H7 (cell line): ENCODE results near the gene KRT82. TPM values are rescaled to one million over a fixed set of nuclear protein-coding genes. Genes with fewer than 3 reads are reported as not detected.

Source experiments
- DNase-seq: peaks from one replicate; pipeline ENCODE4 v3.0.0; 2012
- H3K27me3 ChIP-seq: 2 replicates; pipeline ENCODE4 v1.6.0; 2011; ENCODE audit warnings: mild to moderate bottlenecking, low read length; ENCODE audit not compliant: control insufficient read depth, insufficient read depth
- H3K36me3 ChIP-seq: replicated peaks from 2 replicates; pipeline ENCODE4 v1.5.1; 2011; ENCODE audit warnings: low read length; ENCODE audit not compliant: control insufficient read depth, insufficient read depth
- H3K4me3 ChIP-seq: 2 replicates; pipeline ENCODE4 v1.5.1; 2011; ENCODE audit warnings: low read depth, mild to moderate bottlenecking, control low read depth, low read length, moderate library complexity; ENCODE audit not compliant: insufficient read depth
- total RNA-seq: library from RNA; depleted of rRNA; stranded (reverse); fragments of >200 nt; shearing (Covaris generic); gene quantifications from 2 replicates; pipeline ENCODE4 v1.2.3, GENCODE V29; 2014

KRT82 gene
- total RNA-seq, 1 experiment from 2014 or later, result not detected

DNA sequence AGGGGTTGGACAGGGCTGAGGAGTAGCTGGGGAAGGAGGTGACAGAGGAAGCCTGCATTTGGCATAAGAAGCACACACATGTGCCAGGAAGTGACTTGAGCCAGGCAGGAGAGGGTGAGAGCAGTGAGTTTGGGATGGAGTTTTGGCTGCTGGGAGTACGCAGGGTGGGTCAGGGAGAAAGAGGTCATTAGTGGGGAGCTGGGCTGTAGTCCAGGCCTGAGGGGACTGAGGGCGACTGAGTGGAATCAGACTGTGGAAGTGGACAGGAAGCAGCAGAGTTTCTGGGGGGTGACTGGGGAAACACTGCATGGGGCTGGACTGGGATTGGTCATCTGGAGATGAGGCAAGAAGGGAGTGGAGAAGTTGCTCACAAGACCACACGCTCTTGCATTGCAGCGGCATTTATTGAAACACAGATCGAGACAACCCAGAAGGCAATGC lies 46.5 kb downstream of the KRT82 start:
- H3K4me3 ChIP-seq, result no peak overlapping the region
- no peaks in the 10 kb centered on the region for H3K27me3 ChIP-seq
- DNase-seq, result no peak
- H3K36me3 ChIP-seq, result no peaks in the 10 kb centered on the region

DNA sequence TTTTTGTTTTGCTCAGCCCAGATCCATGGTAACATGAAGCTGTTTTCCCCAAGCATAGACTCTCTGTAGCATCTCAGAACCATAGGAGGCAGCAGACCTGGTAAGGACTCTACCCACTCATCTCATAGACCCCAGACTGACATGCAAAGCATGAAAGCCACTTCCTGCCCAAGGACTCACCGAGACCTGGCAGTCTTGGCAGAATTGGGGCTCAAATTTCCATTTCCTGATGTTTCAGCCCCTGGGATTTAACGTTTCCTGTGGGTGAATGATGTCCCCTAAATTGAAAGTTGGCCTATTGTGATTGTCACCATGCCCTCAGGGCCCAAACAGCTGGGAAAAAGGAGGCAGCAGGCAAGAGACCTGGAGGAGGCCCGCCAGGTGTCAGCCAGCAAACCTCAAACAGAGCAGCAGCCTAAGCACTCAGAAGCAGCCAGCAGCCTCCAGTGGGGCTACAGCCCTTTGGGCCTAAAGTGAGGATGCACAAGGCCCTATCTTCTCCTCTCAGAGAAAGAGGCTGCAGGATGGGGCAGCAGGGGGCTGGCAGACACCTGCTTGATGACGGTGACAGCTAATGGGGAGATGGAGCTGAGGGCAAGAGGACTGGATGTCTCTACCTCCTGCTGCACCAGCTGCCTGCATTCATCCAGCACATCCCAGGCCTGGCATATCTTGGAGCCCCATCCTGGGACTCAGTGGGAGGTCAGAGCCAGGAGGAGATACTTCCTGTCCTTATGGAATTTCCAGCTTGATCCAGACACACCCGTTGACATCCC lies 47.4 kb downstream of the KRT82 start:
- no peaks in the 10 kb centered on the region for H3K36me3 ChIP-seq
- H3K27me3 ChIP-seq, result no peaks in the 10 kb centered on the region
- H3K4me3 ChIP-seq, result no peak overlapping the region
- DNase-seq, result no peak

- H3K27me3 ChIP-seq, result no peaks in the 10 kb centered on the region
- no peak for DNase-seq
Observed at GRCh38 chr12:52356762-52357580, 49.2 kb downstream of the KRT82 start.

DNA sequence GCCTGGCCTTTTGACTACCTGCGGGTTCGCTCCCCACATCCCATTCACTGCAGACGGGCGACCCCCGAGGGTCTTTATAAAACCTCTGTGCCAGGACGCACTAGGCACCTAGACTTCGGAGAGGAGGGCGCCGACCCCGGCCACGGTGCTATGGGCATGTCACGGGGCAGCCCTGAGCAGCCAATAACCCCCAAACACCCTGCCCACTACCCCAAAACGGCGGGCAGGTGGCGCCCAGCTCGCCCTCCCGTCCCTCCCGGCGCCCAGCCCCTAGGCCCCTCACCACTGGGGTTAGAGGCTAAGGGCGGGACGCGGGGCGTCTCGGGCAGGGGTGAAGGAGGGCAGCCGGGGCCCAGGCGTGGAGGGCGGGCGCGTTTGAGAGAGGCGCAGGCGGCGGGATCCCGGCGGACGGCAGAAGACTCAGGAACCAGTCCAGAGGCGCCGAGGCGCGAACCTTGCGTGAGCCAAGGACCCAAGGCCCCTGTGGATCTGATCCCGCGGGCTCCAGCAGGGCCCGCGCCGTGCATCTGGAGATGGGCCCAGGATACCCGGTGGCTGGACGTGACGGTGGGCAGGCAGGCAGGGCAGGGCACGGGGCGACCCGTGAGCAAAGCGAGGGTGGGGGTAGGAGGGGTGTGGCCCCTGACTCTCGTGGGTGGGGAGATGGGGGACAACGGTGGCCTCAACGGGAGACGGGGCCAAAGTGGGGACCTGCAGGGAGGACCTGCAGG lies 49.9 kb downstream of the KRT82 start:
- H3K4me3 ChIP-seq, result no peak overlapping the region
- H3K27me3 ChIP-seq, result no peaks in the 10 kb centered on the region
- H3K36me3 ChIP-seq, result no peaks in the 10 kb centered on the region
- DNase-seq, result no peak

More at GRCh38 chr12:52356762-52357580, 49.2 kb downstream of the KRT82 start:
- Histone ChIP-seq H3K36me3 (no peaks in the 10 kb centered on the region), H3K4me3 (no peak overlapping the region)

DNA sequence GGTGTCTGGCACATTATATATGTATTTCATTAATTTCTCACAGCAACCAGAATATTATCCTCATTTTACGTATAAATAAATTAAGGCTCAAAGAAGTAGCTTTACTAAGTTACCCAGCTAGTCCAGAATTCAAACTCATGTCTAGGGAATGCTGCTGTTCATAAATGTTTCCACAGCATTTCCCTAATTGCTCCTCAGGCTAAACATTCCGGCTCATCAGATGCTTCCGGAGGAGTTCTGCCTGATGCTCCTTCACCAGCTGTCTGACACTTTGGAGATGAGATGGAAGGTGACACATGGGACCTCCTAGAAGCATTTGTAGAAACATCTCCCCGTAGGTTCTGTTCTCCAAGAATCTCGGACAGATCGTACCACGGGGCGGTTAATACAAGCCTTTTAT lies 51.0 kb downstream of the KRT82 start:
- H3K36me3 ChIP-seq, result no peaks in the 10 kb centered on the region
- H3K4me3 ChIP-seq, result no peak overlapping the region
- no peak for DNase-seq
- no peaks in the 10 kb centered on the region for H3K27me3 ChIP-seq

DNA sequence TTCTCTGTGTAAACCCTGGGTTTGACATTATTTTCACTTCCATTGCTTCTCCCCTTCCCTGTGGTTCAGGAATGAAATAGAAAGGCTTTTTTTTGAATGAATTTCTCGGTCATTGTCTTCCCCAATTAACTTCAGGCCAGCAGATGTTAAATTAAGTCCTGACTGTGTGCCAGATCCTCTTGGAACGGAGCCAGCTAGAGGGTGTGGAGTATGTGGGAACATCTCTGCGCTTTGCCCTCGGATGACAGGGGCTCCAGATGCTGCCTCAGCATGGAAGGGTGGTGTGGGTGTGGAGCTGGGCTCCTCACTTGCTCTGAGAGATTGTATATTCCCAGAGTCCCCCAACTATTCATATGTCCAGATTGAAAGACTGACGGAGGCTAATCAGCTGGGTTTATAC lies 51.9 kb downstream of the KRT82 start:
- Histone ChIP-seq H3K36me3 (no peaks in the 10 kb centered on the region), H3K27me3 (no peaks in the 10 kb centered on the region), H3K4me3 (no peak overlapping the region)
- no peak for DNase-seq

GRCh38 chr12:52353766-52354165 lies 52.4 kb downstream of the KRT82 start:
- no peak overlapping the region for H3K4me3 ChIP-seq
- H3K27me3 ChIP-seq, result no peaks in the 10 kb centered on the region
- no peaks in the 10 kb centered on the region for H3K36me3 ChIP-seq
- no peak for DNase-seq

DNA sequence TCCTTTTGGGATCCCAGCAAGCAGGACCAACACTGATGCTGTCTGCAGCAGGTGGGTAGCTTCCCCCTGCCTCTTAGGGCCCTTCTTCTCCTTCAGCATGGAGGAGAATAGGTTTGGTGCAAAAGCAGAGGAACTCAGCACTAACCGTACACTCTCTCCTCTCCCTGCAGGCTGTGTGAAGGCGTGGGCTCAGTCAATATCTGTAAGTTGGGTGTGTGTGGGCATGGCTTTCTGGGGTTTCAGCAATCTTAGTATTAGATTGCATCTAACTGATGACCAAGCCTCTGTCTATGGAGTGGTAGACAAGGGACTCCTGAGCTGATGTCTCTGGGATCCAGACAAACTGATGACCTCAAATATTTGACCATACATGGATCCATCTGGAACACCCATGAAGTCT lies 53.2 kb downstream of the KRT82 start:
- Histone ChIP-seq H3K27me3 (no peaks in the 10 kb centered on the region), H3K36me3 (no peaks in the 10 kb centered on the region), H3K4me3 (no peak overlapping the region)
- DNase-seq, result no peak

GRCh38 chr12:52351196-52352059 lies 54.7 kb downstream of the KRT82 start:
- DNase-seq, result no peak
- Histone ChIP-seq H3K4me3 (no peak overlapping the region), H3K36me3 (no peaks in the 10 kb centered on the region), H3K27me3 (no peaks in the 10 kb centered on the region)

DNA sequence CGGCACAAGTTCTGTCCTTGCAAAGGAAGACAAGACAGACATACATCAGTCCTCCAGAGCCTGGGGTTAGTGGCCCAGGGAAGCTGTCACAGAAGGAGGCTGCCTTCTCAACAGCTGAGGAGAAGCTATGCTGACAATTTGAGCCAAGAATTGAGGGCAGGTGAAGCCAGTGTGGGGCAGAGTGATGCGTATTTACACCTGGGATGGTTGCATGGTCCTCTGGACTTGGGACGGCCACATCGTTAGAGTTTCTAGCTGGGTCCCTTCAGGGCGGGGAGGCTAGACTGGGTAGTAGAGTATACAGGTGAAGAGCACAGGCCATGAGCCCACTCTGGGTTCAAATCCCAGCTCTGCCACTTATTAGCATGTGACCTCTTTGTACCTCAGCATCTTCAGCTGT lies 55.3 kb downstream of the KRT82 start:
- Histone ChIP-seq H3K4me3 (no peak overlapping the region), H3K36me3 (no peaks in the 10 kb centered on the region), H3K27me3 (no peaks in the 10 kb centered on the region)
- no peak for DNase-seq

GRCh38 chr12:52350021-52350620 lies 56.0 kb downstream of the KRT82 start:
- no peaks in the 10 kb centered on the region for H3K27me3 ChIP-seq
- no peaks in the 10 kb centered on the region for H3K36me3 ChIP-seq
- DNase-seq, result no peak
- H3K4me3 ChIP-seq, result no peak overlapping the region

DNA sequence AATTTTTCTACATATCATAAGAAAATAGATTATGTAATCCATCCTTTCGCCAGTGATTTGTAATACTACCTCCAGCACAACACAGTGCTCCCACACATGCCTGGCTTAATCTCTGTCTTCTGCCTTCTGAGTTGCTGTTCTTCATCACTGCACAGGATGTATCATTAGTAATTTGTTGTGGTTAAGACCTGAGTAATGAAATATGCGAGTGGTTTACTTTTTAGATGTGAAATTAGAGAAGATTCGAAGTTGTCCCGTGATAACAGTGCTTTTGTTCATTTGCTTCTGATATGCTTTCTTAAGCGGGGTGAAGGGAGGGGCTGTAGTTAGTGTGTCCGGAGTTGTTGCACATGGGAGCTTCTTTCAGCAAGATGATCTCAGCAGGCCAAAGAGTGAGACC lies 56.9 kb downstream of the KRT82 start:
- Histone ChIP-seq H3K4me3 (no peak overlapping the region), H3K36me3 (no peaks in the 10 kb centered on the region), H3K27me3 (no peaks in the 10 kb centered on the region)
- no peak for DNase-seq

DNA sequence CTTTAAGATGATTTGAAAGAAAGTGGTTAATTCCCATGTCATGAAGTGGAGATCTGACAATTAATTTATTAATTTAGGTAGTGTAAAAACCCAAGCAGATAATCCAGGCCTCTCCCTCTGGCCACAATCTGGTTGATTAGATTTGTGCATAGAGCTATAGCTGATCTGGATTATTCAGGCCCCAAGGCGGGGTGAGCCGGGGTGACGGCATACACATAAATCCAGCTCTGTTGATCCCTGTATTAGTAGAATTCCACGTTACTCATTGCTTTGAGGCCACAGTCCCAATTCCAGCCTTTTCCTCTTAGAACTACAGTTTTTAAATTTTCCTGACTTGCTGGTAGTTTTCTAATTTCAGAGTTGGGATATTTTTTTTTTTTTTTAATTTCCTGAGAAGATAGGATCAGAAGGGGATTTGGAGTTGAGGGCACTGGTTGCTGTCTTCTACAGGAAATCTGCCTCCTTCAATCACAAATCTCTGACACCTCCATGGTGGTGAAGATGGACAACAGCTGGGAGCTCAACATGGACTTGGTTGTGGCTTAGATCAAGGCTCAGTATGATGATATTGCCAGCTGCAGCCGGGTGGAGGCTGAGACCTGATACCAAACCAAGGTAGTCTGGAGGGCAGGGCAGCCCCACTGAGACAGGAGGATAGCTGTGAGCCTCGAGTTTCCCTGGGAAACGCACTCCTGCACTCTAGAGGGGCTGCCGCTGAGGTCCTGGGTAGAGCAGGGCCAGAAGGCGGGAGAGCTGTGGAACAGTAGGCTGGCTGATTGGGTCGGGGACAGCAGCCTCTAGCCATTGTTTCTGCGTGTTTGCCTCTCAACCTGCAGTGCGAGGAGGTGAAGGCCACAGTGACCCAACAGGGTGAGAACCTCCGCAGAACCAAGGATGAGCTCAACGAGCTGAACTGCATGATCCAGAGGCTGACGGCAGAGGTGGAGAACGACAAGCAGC lies 58.3 kb downstream of the KRT82 start:
- H3K4me3 ChIP-seq, result no peak overlapping the region

More for the DNA sequence above, 58.3 kb downstream of the KRT82 start:
- H3K27me3 ChIP-seq, result no peaks in the 10 kb centered on the region
- H3K36me3 ChIP-seq, result no peaks in the 10 kb centered on the region
- no peak for DNase-seq
